A673 (cell line): ENCODE results near the gene BBS1. TPM values are rescaled to one million over a fixed set of nuclear protein-coding genes. Genes with fewer than 3 reads are reported as not detected.

Source experiments
- BruUV-seq: library from RNA; stranded (reverse); fragments of 400-500 nt; replicated peaks from 2 replicates; lab custom pipeline; 2021; lab: Mats Ljungman, UMichigan
- CTCF ChIA-PET: fragments of 300-600 bp; sonication (Branson Sonifier 250); formaldehyde crosslinking; loops from one replicate; lab custom pipeline; 2022; ENCODE audit warnings: antibody characterized with exemption; lab: Charles Lee
- POLR2A ChIA-PET: fragments of 300-600 bp; sonication (Branson Sonifier 250); formaldehyde crosslinking; loops from one replicate; lab custom pipeline; 2022; ENCODE audit warnings: antibody characterized with exemption; ENCODE audit not compliant: low non-redundant PET; lab: Charles Lee
- DNase-seq: peaks from one replicate; pipeline ENCODE4 v3.0.0-alpha.2; 2015; ENCODE audit warnings: low spot score
- H3K27ac ChIP-seq: fragments of 200-600 bp; sonication (generic); 2 replicates; pipeline ENCODE4 v1.5.1; 2016; ENCODE audit warnings: mixed run types, low read depth, mild to moderate bottlenecking, mixed read lengths, antibody characterized with exemption, low read length; ENCODE audit not compliant: poor library complexity, severe bottlenecking
- H3K27me3 ChIP-seq: fragments of 200-600 bp; sonication (generic); replicated peaks from 2 replicates; pipeline ENCODE4 v1.6.1; 2017; ENCODE audit warnings: mixed run types, low read depth, mild to moderate bottlenecking, mixed read lengths, antibody characterized with exemption, low read length; ENCODE audit not compliant: insufficient read depth, poor library complexity
- H3K36me3 ChIP-seq: fragments of 200-600 bp; sonication (generic); 2 replicates; pipeline ENCODE4 v1.6.1; 2016; ENCODE audit warnings: mixed run types, mild to moderate bottlenecking, mixed read lengths, antibody characterized with exemption, low read length; ENCODE audit not compliant: insufficient read depth, poor library complexity, severe bottlenecking
- H3K4me1 ChIP-seq: fragments of 200-600 bp; sonication (generic); 2 replicates; pipeline ENCODE4 v1.6.1; 2017; ENCODE audit warnings: mixed run types, mild to moderate bottlenecking, mixed read lengths, antibody characterized with exemption, low read length; ENCODE audit not compliant: insufficient read depth, poor library complexity, severe bottlenecking
- H3K4me3 ChIP-seq: fragments of 200-600 bp; sonication (generic); 2 replicates; pipeline ENCODE4 v1.5.1; 2016; ENCODE audit warnings: low read depth, mixed run types, mild to moderate bottlenecking, mixed read lengths, low read length; ENCODE audit not compliant: poor library complexity, severe bottlenecking
- H3K9me3 ChIP-seq: fragments of 200-600 bp; sonication (generic); 2 replicates; pipeline ENCODE4 v1.6.1; 2016; ENCODE audit warnings: mixed run types, low read depth, mild to moderate bottlenecking, mixed read lengths, antibody characterized with exemption, low read length; ENCODE audit not compliant: poor library complexity, severe bottlenecking
- CTCF ChIP-seq: fragments of 300-800, 200-600 bp; sonication (generic); conservative IDR thresholded peaks from 2 replicates; pipeline ENCODE4 v1.5.1; 2017; ENCODE audit warnings: low read depth, mild to moderate bottlenecking, antibody characterized with exemption, low read length, moderate library complexity, mixed read lengths
- EZH2 ChIP-seq: fragments of 200-600 bp; sonication (generic); IDR thresholded peaks from 2 replicates; pipeline ENCODE4 v1.6.1; 2017; ENCODE audit warnings: borderline replicate concordance, low read depth, mild to moderate bottlenecking, mixed read lengths, antibody characterized with exemption, low read length; ENCODE audit not compliant: poor library complexity, severe bottlenecking
- intact Hi-C: fragments of 100-400 bp; cut with micrococcal nuclease; formaldehyde crosslinking; loops from one replicate; pipeline ENCODE4 v1.10.0; 2022; ENCODE audit not compliant: unreplicated experiment
- total RNA-seq: library from RNA; stranded (reverse); gene quantifications from 2 replicates; pipeline ENCODE4 v1.2.3, GENCODE V29; 2021

Gene BBS1
- total RNA-seq, 1 experiment from 2014 or later: 40.5 TPM

DNA sequence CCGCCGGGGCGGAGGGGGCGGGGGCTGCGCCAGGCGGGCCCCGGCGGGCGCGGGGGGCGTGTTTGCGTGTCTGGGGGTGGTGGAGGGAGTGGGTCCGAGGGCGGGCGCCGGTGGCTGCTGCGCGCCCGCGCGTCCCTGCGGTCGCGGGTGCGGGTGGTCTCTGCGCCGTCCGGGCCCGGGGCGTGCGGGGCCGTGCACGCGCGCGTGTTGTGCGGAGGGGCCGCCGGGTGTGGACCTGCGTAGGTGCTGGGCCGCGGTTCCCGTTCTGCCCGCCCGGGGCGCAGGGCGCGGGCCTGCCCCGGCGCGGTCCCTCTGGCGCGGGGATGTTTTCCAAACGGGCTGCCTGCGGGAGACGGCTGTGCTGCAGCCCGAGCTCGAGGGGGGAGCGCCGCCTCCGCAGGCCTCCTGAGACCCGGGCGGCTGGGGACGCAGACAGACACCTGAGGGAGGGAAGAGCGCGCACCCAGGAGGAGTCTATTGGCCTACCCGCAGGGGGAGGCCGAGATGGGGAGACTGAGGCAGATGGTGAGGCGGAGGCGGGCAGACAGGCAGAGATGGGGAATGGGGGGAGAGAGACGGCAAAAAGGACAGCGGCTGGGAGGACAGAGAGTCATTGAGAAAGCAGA, 43.3 kb upstream of the BBS1 start:
- BruUV-seq: no TSS peak
- intact Hi-C loops: no loop called here
- CTCF ChIA-PET: interaction anchor here (0.9 to 1.3 kb wide), 4 partner anchors 12 to 58 kb away, joined by 3 to 17 read pairs (median 8); partner anchors contain the start of genes DPP3 and MRPL11
- peak overlapping the region; percentile 70 for H3K27ac ChIP-seq
- H3K36me3 ChIP-seq: no peaks in the 10 kb centered on the region
- POLR2A ChIA-PET: interaction anchor here (0.9 to 1.0 kb wide), 3 partner anchors 13 to 154 kb away, joined by 3 to 4 read pairs (median 4); partner anchors contain the start of gene DPP3
- TF ChIP-seq CTCF (peak; percentile 33; the same call in 1 of the 2 replicates), EZH2 (no peak)
- no peaks in the 10 kb centered on the region for H3K4me1 ChIP-seq
- peak overlapping the region; percentile 67 for H3K4me3 ChIP-seq
- no peaks in the 10 kb centered on the region for H3K27me3 ChIP-seq
- peak; percentile 63 for DNase-seq
- H3K9me3 ChIP-seq: no peaks in the 10 kb centered on the region

DNA sequence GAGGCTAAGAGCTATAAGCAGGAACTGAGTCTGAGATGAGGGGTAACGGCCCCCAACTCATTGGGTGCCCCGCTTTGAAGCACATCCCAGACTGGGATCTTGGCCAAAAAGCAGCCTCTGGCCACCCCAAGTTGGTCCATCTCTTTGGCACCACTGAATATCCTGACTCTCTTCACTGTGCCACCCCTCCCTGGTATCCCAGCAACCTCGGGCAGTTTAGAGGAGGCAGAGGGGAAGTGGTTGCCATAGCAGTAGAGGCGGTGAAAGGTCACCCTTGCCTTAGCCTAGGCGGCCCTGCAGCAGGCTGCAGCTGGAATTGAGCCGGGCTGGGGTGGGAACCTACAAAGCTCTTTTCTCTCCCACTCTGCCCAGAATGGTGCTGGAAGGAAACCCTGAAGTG, 42.7 kb upstream of the BBS1 start:
- CTCF ChIA-PET: no interaction called here

GRCh38 chr11:66468691-66469090, 41.7 kb upstream of the BBS1 start:
- peaks cover 5% of the 10 kb centered on the region for H3K36me3 ChIP-seq
- H3K4me3 ChIP-seq: no peak overlapping the region
- H3K4me1 ChIP-seq: no peaks in the 10 kb centered on the region
- H3K27me3 ChIP-seq: no peaks in the 10 kb centered on the region
- no peak overlapping the region for H3K27ac ChIP-seq
- no peak for TF ChIP-seq CTCF
- TF ChIP-seq EZH2: no peak
- ChIA-PET CTCF (no interaction called here), POLR2A (no interaction called here)
- H3K9me3 ChIP-seq: no peaks in the 10 kb centered on the region
- no peak for DNase-seq
- intact Hi-C loops: no loop called here
- TSS peak; percentile 38 for BruUV-seq

More for the DNA sequence above, 42.7 kb upstream of the BBS1 start:
- H3K36me3 ChIP-seq: no peaks in the 10 kb centered on the region
- POLR2A ChIA-PET: no interaction called here
- no TSS peak for BruUV-seq
- H3K27me3 ChIP-seq: no peaks in the 10 kb centered on the region
- TF ChIP-seq CTCF (no peak), EZH2 (no peak)
- H3K27ac ChIP-seq: no peak overlapping the region
- no peaks in the 10 kb centered on the region for H3K9me3 ChIP-seq
- no peak for DNase-seq
- H3K4me3 ChIP-seq: peak overlapping the region; percentile 67
- intact Hi-C loops: no loop called here
- no peaks in the 10 kb centered on the region for H3K4me1 ChIP-seq
